Measurements from ENCODE around the gene PCDH15. TPM values are rescaled to one million over a fixed set of nuclear protein-coding genes. Genes with fewer than 3 reads are reported as not detected.

PCDH15 gene
- polyA plus RNA-seq, 3 donors, result 0.01 to 0.22 TPM; not detected in 1

- no peak overlapping the region for H3K27ac ChIP-seq (ENCODE audit: low read depth, low read length)
- WGBS, 3 donors, result 83 to 89% (median 86%) methylated on average over 1 of the region's 1 CpG
Observed at GRCh38 chr10:54728511-54728910, 72.5 kb downstream of the PCDH15 start.

- 94 to 95% (median 95%) methylated on average over 1 of the region's 1 CpG for WGBS, 3 donors
- H3K27ac ChIP-seq (ENCODE audit: low read depth, low read length), result no peak overlapping the region
Observed at GRCh38 chr10:54722075-54722474, 79.0 kb downstream of the PCDH15 start.

- H3K27ac ChIP-seq (ENCODE audit: low read depth, low read length), result no peak overlapping the region
- 55 to 77% (median 73%) methylated on average over 3 of the region's 3 CpGs for WGBS, 3 donors
Observed at GRCh38 chr10:54710918-54711317, 90.1 kb downstream of the PCDH15 start.

GRCh38 chr10:54708591-54708990, 92.4 kb downstream of the PCDH15 start:
- H3K27ac ChIP-seq (ENCODE audit: low read depth, low read length), result no peak overlapping the region
- WGBS, 3 donors, result 56 to 64% (median 62%) methylated on average over 8 of the region's 8 CpGs

- 51 to 72% (median 62%) methylated on average over 2 of the region's 2 CpGs for WGBS, 3 donors
- no peak overlapping the region for H3K27ac ChIP-seq (ENCODE audit: low read depth, low read length)
Observed at GRCh38 chr10:54708021-54708420, 93.0 kb downstream of the PCDH15 start.

GRCh38 chr10:54702583-54703485, 98.2 kb downstream of the PCDH15 start:
- WGBS, 3 donors, result 63 to 84% (median 82%) methylated on average over 3 of the region's 3 CpGs

GRCh38 chr10:54691331-54691730, 109.7 kb downstream of the PCDH15 start:
- WGBS, 3 donors, result 35 to 63% (median 42%) methylated on average over 1 of the region's 1 CpG
- H3K27ac ChIP-seq (ENCODE audit: low read depth, low read length), result no peak overlapping the region

More at GRCh38 chr10:54702583-54703485, 98.2 kb downstream of the PCDH15 start:
- H3K27ac ChIP-seq (ENCODE audit: low read depth, low read length), result no peak overlapping the region

GRCh38 chr10:54682554-54682953, 118.5 kb downstream of the PCDH15 start:
- H3K27ac ChIP-seq (ENCODE audit: low read depth, low read length), result no peak overlapping the region
- 19 to 48% (median 35%) methylated on average over 1 of the region's 1 CpG for WGBS, 3 donors

- H3K27ac ChIP-seq (ENCODE audit: low read depth, low read length), result no peak overlapping the region
- WGBS, 3 donors, result 47 to 84% (median 76%) methylated on average over 2 of the region's 2 CpGs
Observed at GRCh38 chr10:54681136-54681535, 119.9 kb downstream of the PCDH15 start.

- no peak overlapping the region for H3K27ac ChIP-seq (ENCODE audit: low read depth, low read length)
- WGBS, 3 donors, result 32 to 90% (median 86%) methylated on average over 1 of the region's 1 CpG
Observed at GRCh38 chr10:54667136-54667535, 133.9 kb downstream of the PCDH15 start.

GRCh38 chr10:54666192-54666591, 134.8 kb downstream of the PCDH15 start:
- no peak overlapping the region for H3K27ac ChIP-seq (ENCODE audit: low read depth, low read length)

- H3K27ac ChIP-seq (ENCODE audit: low read depth, low read length), result no peak overlapping the region
Observed at GRCh38 chr10:54665095-54665494, 135.9 kb downstream of the PCDH15 start.

- no peak overlapping the region for H3K27ac ChIP-seq (ENCODE audit: low read depth, low read length)
Observed at GRCh38 chr10:54660397-54660796, 140.6 kb downstream of the PCDH15 start.

GRCh38 chr10:54656643-54657042, 144.4 kb downstream of the PCDH15 start:
- H3K27ac ChIP-seq (ENCODE audit: low read depth, low read length), result no peak overlapping the region
- 97 to 100% (median 98%) methylated on average over 2 of the region's 2 CpGs for WGBS, 3 donors

- no peak overlapping the region for H3K27ac ChIP-seq (ENCODE audit: low read depth, low read length)
- 56 to 80% (median 67%) methylated on average over 2 of the region's 2 CpGs for WGBS, 3 donors
Observed at GRCh38 chr10:54653518-54653917, 147.5 kb downstream of the PCDH15 start.

GRCh38 chr10:54650547-54650946, 150.5 kb downstream of the PCDH15 start:
- WGBS, 3 donors, result 70 to 82% (median 81%) methylated on average over 2 of the region's 2 CpGs
- no peak overlapping the region for H3K27ac ChIP-seq (ENCODE audit: low read depth, low read length)

- H3K27ac ChIP-seq (ENCODE audit: low read depth, low read length), result no peak overlapping the region
- 21 to 22% (median 22%) methylated on average over 3 of the region's 3 CpGs for WGBS, 3 donors
Observed at GRCh38 chr10:54622017-54622416, 179.0 kb downstream of the PCDH15 start.

- no peak overlapping the region for H3K27ac ChIP-seq (ENCODE audit: low read depth, low read length)
- WGBS, 3 donors, result 53 to 91% (median 58%) methylated on average over 2 of the region's 2 CpGs
Observed at GRCh38 chr10:54620352-54620751, 180.7 kb downstream of the PCDH15 start.

- 13 to 71% (median 16%) methylated on average over 1 of the region's 1 CpG for WGBS, 3 donors
- H3K27ac ChIP-seq (ENCODE audit: low read depth, low read length), result no peak overlapping the region
Observed at GRCh38 chr10:54614072-54614471, 187.0 kb downstream of the PCDH15 start.

GRCh38 chr10:54613162-54613561, 187.9 kb downstream of the PCDH15 start:
- H3K27ac ChIP-seq (ENCODE audit: low read depth, low read length), result no peak overlapping the region
